NAMALWA (cell line): ENCODE data around the gene CHST2.
"Not testable (repeated sequence)": the region's sequence is repeated elsewhere in the genome, so short reads cannot be mapped to it uniquely, and the experiment has no call there.

Experiments used
- DNase-seq: peaks from one replicate; pipeline ENCODE4 v3.0.0-alpha.2; 2015; ENCODE audit warnings: low spot score

The CHST2 gene

GRCh38 chr3:143119009-143119914 lies at the start of gene CHST2:
Gene CHST2, plus strand, starts transcription at chr3:143119771. Its CDS starts 1,046 bp downstream, at chr3:143120817.
- DNase-seq, result peak; percentile 88

- no peak for DNase-seq
These were observed 48.5 kb upstream of the CHST2 start for GRCh38 chr3:143070977-143071551.

- no peak for DNase-seq
These were observed 47.8 kb upstream of the CHST2 start for GRCh38 chr3:143071776-143072175.

DNA sequence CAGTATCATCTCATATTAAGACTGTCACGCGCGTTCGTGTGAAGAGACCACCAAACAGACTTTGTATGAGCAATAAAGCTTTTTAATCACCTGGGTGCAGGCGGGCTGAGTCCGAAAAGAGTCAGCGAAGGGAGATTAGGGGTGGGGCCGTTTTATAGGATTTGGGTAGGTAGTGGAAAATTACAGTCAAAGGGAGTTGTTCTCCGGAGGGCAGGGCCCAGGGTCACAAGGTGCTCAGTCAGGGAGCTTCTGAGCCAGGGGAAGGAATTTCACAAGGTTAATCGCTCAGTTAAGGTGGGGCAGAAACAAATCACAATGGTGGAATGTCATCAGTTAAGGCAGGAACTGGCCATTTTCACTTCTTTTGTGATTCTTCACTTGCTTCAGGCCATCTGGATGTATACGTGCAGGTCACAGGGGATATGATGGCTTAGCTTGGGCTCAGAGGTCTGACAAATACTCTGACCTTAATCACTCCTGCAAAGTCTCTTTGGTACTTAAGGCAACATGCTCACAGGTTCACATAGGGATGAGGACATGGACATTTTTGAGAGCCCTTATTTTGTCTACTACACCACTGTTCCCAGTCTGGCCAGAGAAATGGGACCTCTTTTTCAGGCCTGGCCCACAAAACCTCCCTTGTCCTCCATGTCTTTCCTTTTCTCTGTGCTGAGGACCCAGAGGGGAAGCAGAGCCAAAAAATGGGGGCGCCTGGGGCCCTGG lies 47.1 kb upstream of the CHST2 start:
- not testable (repeated sequence) for DNase-seq

GRCh38 chr3:143073541-143073940 lies 46.0 kb upstream of the CHST2 start:
- DNase-seq, result not testable (repeated sequence)

DNA sequence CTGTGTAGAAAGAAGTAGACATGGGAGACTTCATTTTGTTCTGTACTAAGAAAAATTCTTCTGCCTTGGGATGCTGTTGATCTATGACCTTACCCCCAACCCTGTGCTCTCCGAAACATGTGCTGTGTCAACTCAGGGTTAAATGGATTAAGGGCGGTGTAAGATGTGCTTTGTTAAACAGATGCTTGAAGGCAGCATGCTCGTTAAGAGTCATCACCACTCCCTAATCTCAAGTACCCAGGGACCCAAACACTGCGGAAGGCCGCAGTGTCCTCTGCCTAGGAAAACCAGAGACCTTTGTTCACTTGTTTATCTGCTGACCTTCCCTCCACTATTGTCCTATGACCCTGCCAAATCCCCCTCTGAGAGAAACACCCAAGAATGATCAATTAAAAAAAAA lies 45.6 kb upstream of the CHST2 start:
- not testable (repeated sequence) for DNase-seq

DNA sequence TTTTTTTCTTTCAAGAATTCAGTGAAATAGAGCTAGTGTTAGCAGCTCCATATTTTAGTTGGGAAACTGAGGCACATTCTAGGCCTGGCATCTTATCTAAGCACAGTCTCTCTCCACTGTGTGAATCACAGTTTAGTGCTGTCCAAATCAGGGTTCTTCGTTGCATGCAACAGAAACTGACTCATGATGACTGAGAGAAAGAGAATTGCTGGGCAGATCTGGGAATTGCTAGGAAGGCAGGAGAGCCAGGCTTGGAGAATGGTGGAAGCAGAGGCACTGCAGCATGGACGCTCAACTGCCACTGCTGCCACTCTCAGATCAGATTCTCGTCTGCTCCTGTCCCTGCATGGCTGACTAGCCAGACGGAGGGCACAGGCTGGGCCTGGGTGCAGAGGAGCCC lies 40.7 kb upstream of the CHST2 start:
- DNase-seq, result no peak

- no peak for DNase-seq
These were observed 39.4 kb upstream of the CHST2 start for GRCh38 chr3:143080196-143080595.

DNA sequence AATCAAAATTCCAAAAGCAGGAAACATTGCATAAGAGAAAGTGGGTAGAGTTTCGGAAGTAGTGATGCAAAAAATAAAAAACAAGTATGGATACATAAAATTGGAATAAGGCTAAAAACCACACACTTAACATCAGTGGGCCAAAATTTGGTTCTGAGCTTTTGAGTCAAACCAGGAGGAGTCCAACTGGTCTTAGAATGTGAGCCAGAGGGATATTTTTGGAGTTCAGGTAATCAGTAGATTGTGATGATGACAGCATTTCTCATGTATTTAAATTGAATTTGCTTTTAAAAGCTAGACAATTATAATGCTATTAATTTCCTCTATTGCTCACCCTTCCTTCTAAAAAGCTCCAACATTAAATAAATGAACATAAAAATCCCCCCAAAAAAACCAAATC lies 38.2 kb upstream of the CHST2 start:
- DNase-seq, result no peak

DNA sequence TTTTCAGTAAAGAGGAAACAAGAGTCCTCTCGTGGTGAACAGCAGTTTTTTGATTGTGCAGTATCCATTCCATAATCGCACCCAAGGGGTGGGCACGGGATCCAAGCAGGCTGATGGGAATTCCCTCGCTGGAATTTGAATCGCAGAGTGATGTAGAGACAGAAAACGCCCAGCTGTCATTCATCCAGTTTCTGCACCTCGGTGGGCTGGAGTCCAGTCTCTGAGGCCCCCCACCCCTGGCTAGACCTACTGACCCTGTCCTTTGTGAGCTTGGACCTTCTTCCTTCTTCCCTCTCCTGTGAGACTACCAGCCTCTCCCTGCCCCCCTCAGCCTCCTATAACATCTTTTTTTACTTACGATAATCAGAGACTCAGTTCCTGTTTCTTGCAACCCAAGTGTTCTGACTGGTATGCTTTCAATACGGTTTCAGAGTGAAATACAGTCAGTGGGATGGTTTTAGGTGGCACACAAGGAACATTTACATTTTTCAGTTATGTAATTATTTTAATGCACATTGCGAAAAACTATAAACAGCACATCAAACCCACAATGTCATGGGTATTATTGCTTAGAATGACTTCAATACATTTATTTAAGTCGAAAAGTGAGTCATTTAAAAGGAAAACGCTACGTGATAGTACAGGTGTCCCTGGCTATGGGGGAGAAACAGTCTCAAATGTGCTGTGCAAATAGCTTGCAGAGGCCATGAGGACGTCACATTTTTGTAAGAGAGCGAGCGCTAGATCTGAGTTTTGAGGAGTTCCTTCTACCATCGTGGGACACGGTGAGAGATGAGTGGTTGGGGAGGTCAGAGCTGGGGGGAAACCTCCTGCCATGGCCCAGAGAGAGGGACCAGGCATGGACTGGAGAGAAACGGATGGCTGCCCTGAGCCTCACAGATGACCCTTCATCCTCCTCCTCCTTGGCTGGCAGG lies 37.5 kb upstream of the CHST2 start:
- DNase-seq, result peak; percentile 69

GRCh38 chr3:143083781-143084180 lies 35.8 kb upstream of the CHST2 start:
- DNase-seq, result no peak

DNA sequence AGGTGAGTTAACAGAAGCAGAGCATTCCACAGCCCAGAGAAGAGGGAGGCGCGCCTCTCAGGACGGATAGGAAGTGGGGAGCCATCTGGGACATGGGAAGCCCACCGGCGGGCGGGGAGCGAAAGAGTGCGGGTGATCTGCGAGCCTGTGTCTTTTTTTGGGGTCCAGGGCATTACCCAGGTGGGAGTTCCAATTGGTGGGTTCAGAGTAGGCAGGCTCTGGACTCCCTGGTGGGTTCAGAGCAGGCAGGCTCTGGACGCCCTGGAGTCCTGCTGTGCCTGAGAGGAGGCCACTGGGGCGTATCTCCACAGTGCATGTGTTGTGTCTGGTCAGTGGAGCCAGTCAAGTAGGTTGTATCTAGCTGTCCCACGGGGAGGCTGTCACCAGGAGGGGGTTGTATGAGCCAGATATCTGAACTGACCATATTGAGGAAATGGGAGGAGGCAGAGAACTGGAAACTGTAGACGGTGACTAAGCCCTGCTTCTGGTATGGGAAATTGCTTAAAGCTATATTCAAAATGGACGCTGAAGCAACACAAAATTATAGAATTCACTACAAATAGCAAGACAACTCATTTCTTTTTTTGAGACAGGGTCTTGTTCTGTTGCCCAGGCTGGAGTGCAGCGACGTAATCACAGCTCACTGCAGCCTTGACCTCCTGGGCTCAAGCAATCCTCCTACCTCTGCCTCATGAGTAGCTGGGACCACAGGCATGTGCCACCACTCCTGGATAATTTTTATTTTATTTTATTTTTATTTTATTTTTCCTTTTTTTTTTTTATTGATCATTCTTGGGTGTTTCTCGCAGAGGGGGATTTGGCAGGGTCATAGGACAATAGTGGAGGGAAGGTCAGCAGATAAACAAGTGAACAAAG lies 34.5 kb upstream of the CHST2 start:
- peak; percentile 38 for DNase-seq

DNA sequence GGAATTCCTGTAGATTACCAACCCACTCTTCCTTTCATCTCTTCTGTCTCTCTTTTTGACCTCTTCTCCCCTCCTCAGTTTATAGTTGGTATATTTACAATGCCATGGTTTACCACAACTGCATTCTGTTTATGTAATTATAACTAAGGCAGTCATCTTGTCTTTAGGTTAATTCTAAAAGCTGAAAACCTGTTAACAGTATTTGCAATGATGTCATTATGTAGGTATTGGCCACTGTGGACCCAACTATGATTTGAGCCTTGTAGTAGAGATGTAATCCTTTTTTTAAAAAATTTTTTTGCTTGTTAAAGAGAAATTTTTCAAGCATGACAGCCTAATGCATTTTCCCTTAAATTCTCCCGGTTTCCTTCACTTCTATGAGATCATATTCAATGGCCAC lies 30.7 kb upstream of the CHST2 start:
- no peak for DNase-seq

- DNase-seq, result no peak
These were observed 29.6 kb upstream of the CHST2 start for GRCh38 chr3:143089965-143090364.

- DNase-seq, result no peak
These were observed 29.1 kb upstream of the CHST2 start for GRCh38 chr3:143090486-143090885.

DNA sequence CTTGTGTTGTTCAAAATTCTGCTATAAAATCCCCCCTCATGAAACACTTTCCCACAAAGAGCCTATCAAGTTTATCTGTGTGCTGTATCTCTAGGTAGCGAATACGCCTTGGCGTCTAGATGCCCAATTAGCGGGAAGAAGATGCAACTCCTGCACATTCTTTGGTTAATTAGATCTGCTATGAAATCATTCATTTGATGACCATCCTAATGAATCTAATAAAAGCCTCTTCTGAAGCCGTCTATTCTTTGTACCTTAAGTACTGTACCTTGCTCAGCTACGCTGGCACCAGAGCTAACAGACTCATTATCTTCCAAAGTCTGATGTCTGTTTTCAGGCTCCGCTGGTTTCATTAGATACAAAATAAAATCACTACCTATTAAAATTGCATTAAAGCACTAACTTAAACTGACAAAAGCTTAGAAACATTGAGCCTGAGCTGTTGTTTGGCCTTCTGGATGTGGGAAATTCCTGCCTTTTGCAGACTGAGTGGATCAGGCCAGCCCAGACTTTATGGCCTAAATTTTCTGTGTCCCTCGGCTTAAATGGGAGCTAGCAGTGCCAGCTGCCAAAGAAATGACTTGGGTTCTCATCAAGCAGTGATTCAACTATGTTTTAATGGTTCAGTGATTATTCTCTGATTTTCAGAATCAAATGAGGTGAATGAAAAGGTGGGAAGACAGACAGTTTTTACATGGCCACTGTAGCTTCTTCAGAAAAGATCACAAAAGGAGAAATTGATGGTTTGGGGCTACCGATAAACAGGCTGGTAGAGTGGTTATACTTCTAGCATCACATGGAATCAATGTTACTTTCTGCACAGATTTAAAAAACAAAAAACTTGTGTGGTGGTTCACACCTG lies 28.4 kb upstream of the CHST2 start:
- no peak for DNase-seq

DNA sequence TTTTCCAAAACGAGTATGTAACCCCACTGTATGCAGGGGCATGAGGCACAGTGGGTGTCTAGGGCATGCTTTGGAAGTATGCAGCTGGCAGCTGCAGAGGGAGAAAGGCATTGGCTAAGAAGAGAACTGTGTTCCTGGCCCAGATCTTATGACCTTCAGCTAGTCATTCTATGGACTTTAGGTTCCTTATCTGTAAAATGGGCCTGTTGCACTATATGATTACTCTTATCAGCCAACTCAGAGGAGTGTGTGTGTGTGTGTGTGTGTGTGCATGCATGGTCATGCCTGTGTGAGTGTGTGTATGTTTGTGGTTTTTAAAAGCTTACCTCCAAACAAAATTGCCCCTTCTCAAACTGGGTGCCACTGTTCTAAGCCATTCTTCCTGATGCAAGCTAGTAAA lies 27.4 kb upstream of the CHST2 start:
- no peak for DNase-seq

DNA sequence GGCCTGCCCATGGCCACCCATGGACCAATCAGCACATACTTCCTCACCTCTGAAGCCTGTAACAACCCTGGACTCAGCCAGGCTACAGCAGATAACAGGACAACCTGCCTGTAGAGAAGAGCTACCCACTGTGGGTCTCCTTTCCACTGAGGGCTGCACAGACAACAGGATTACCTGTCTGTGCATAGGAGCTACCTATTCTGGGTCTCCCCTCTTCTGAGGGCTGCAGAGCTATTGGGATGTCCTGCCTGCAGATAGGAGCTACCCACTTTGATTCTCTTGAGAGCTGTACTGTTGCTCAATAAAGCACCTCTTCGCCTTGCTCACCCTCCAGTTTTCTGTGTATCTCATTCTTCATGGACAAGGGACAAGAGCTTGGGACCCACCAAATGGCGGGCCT lies 23.8 kb upstream of the CHST2 start:
- no peak for DNase-seq

- no peak for DNase-seq
These were observed 21.4 kb upstream of the CHST2 start for GRCh38 chr3:143098032-143098764.
